Measurements from ENCODE around the gene NANOG. TPM values are rescaled to one million over a fixed set of nuclear protein-coding genes. Genes with fewer than 3 reads are reported as not detected.

NANOG gene
- total and polyA plus RNA-seq, 4 donors, result 0.23 to 0.49 TPM; not detected in 2

GRCh38 chr12:7756993-7757392, 32.2 kb upstream of the NANOG start:
- H3K27me3 ChIP-seq (ENCODE audit: control insufficient read depth in 3 of 3, insufficient read depth in 3 of 3, low read length in 2 of 3), result no peaks in the 10 kb centered on the region
- DNase-seq, result no peak
- H3K9me3 ChIP-seq (ENCODE audit: control insufficient read depth in 4 of 4, insufficient read depth in 3 of 4, low read length in 3 of 4), result no peaks in the 10 kb centered on the region
- no peaks in the 10 kb centered on the region for H3K36me3 ChIP-seq (ENCODE audit: control insufficient read depth in 4 of 4, insufficient read depth in 4 of 4, low read length in 4 of 4)
- no peak overlapping the region for H3K27ac ChIP-seq (ENCODE audit: low read depth in 1 of 2, low read length in 1 of 2)
- H3K4me3 ChIP-seq, result no peak overlapping the region
- H3K9ac ChIP-seq (ENCODE audit: insufficient read depth in 1 of 2, low read length in 2 of 2), result no peak overlapping the region
- ATAC-seq (ENCODE audit: insufficient read depth, low FRiP score), result no peak
- TF ChIP-seq, protein P1, sequence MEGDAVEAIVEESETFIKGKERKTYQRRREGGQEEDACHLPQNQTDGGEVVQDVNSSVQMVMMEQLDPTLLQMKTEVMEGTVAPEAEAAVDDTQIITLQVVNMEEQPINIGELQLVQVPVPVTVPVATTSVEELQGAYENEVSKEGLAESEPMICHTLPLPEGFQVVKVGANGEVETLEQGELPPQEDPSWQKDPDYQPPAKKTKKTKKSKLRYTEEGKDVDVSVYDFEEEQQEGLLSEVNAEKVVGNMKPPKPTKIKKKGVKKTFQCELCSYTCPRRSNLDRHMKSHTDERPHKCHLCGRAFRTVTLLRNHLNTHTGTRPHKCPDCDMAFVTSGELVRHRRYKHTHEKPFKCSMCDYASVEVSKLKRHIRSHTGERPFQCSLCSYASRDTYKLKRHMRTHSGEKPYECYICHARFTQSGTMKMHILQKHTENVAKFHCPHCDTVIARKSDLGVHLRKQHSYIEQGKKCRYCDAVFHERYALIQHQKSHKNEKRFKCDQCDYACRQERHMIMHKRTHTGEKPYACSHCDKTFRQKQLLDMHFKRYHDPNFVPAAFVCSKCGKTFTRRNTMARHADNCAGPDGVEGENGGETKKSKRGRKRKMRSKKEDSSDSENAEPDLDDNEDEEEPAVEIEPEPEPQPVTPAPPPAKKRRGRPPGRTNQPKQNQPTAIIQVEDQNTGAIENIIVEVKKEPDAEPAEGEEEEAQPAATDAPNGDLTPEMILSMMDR (IDR thresholded peaks at IDR 0.05; ENCODE audit: control extremely low read depth, extremely low read depth), result no peak
- 64 to 67% methylated on average over 2 of the region's 2 CpGs for WGBS, 2 donors
- peaks cover 0 to 5% (median 0%) of the 10 kb centered on the region in 5 donors for H3K4me1 ChIP-seq (ENCODE audit: control insufficient read depth in 5 of 5, insufficient read depth in 5 of 5, low read length in 5 of 5)

GRCh38 chr12:7758766-7759140, 30.4 kb upstream of the NANOG start:
- Histone ChIP-seq H3K9ac (ENCODE audit: insufficient read depth in 1 of 2, low read length in 2 of 2) (peak overlapping the region in 1 of 2 donors; percentile 59), H3K27me3 (ENCODE audit: control insufficient read depth in 3 of 3, insufficient read depth in 3 of 3, low read length in 2 of 3) (no peaks in the 10 kb centered on the region), H3K4me1 (ENCODE audit: control insufficient read depth in 5 of 5, insufficient read depth in 5 of 5, low read length in 5 of 5) (peaks cover 0 to 5% (median 0%) of the 10 kb centered on the region in 5 donors), H3K27ac (ENCODE audit: low read depth in 1 of 2, low read length in 1 of 2) (no peak overlapping the region), H3K36me3 (ENCODE audit: control insufficient read depth in 4 of 4, insufficient read depth in 4 of 4, low read length in 4 of 4) (no peaks in the 10 kb centered on the region), H3K4me3 (no peak overlapping the region), H3K9me3 (ENCODE audit: control insufficient read depth in 4 of 4, insufficient read depth in 3 of 4, low read length in 3 of 4) (no peaks in the 10 kb centered on the region)
- DNase-seq, result peak in 2 of 3 donors; percentile 8 to 29
- ATAC-seq (ENCODE audit: insufficient read depth, low FRiP score), result no peak
- WGBS, 2 donors, result 41 to 44% methylated on average over 9 of the region's 9 CpGs
- TF ChIP-seq, protein P1 (IDR thresholded peaks at IDR 0.05; ENCODE audit: control extremely low read depth, extremely low read depth), result no peak

GRCh38 chr12:7769999-7770398, 19.2 kb upstream of the NANOG start:
- H3K27ac ChIP-seq (ENCODE audit: low read depth in 1 of 2, low read length in 1 of 2), result no peak overlapping the region
- no peak for DNase-seq
- H3K4me3 ChIP-seq, result no peak overlapping the region
- no peaks in the 10 kb centered on the region for H3K36me3 ChIP-seq (ENCODE audit: control insufficient read depth in 4 of 4, insufficient read depth in 4 of 4, low read length in 4 of 4)
- TF ChIP-seq, protein P1 (IDR thresholded peaks at IDR 0.05; ENCODE audit: control extremely low read depth, extremely low read depth), result no peak
- H3K9ac ChIP-seq (ENCODE audit: insufficient read depth in 1 of 2, low read length in 2 of 2), result no peak overlapping the region
- no peaks in the 10 kb centered on the region for H3K27me3 ChIP-seq (ENCODE audit: control insufficient read depth in 3 of 3, insufficient read depth in 3 of 3, low read length in 2 of 3)
- H3K4me1 ChIP-seq (ENCODE audit: control insufficient read depth in 5 of 5, insufficient read depth in 5 of 5, low read length in 5 of 5), result no peaks in the 10 kb centered on the region
- H3K9me3 ChIP-seq (ENCODE audit: control insufficient read depth in 4 of 4, insufficient read depth in 3 of 4, low read length in 3 of 4), result no peaks in the 10 kb centered on the region
- 66 to 70% methylated on average over 3 of the region's 3 CpGs for WGBS, 2 donors
- ATAC-seq (ENCODE audit: insufficient read depth, low FRiP score), result no peak

DNA sequence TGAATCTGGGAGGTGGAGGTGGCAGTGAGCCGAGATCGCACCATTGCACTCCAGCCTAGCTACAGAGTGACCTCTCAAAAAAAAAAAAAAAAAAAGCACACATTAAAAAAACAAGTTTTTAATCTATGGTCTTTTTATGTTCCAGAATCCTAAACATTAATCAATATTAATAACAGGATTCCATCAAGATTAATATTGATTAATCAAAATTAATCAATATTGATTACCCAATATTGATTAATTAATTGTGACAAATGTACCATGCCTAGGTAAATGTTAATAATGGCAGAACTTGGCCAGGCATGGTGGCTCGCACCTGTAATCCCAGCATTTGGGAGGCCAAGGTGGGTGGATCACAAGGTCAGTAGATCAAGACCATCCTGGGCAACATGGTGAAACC, 7.9 kb upstream of the NANOG start:
- WGBS, 2 donors, result 65 to 84% methylated on average over 3 of the region's 3 CpGs
- TF ChIP-seq, protein P1 (IDR thresholded peaks at IDR 0.05; ENCODE audit: control extremely low read depth, extremely low read depth), result no peak
- Histone ChIP-seq H3K36me3 (ENCODE audit: control insufficient read depth in 4 of 4, insufficient read depth in 4 of 4, low read length in 4 of 4) (no peaks in the 10 kb centered on the region), H3K27me3 (ENCODE audit: control insufficient read depth in 3 of 3, insufficient read depth in 3 of 3, low read length in 2 of 3) (no peaks in the 10 kb centered on the region), H3K9me3 (ENCODE audit: control insufficient read depth in 4 of 4, insufficient read depth in 3 of 4, low read length in 3 of 4) (no peaks in the 10 kb centered on the region), H3K4me1 (ENCODE audit: control insufficient read depth in 5 of 5, insufficient read depth in 5 of 5, low read length in 5 of 5) (no peaks in the 10 kb centered on the region), H3K9ac (ENCODE audit: insufficient read depth in 1 of 2, low read length in 2 of 2) (no peak overlapping the region), H3K27ac (ENCODE audit: low read depth in 1 of 2, low read length in 1 of 2) (no peak overlapping the region), H3K4me3 (no peak overlapping the region)
- no peak for DNase-seq
- no peak for ATAC-seq (ENCODE audit: insufficient read depth, low FRiP score)

Data from lung (tissue), 12 donors.